ENCODE data around the gene PROX1. TPM values are rescaled to one million over a fixed set of nuclear protein-coding genes. Genes with fewer than 3 reads are reported as not detected.

The PROX1 gene
- total RNA-seq, 1 experiment from 2014 or later: 3.8 TPM

- TF ChIP-seq, protein P1, sequence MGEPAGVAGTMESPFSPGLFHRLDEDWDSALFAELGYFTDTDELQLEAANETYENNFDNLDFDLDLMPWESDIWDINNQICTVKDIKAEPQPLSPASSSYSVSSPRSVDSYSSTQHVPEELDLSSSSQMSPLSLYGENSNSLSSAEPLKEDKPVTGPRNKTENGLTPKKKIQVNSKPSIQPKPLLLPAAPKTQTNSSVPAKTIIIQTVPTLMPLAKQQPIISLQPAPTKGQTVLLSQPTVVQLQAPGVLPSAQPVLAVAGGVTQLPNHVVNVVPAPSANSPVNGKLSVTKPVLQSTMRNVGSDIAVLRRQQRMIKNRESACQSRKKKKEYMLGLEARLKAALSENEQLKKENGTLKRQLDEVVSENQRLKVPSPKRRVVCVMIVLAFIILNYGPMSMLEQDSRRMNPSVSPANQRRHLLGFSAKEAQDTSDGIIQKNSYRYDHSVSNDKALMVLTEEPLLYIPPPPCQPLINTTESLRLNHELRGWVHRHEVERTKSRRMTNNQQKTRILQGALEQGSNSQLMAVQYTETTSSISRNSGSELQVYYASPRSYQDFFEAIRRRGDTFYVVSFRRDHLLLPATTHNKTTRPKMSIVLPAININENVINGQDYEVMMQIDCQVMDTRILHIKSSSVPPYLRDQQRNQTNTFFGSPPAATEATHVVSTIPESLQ (CRISPR knock-in tag; IDR thresholded peaks at IDR 0.05): no peak
These were observed 22.4 kb downstream of the PROX1 start (continued) for GRCh38 chr1:214010197-214010573.

GRCh38 chr1:214010717-214011116 is 22.9 kb downstream of the PROX1 start:
- no peak for TF ChIP-seq SOX15 (CRISPR knock-in tag; IDR thresholded peaks at IDR 0.05)
- no peak for TF ChIP-seq ZNF138 (CRISPR knock-in tag; conservative IDR thresholded peaks at IDR 0.05)
- TF ChIP-seq HMGA2 (CRISPR knock-in tag; IDR thresholded peaks at IDR 0.05): no peak
- TF ChIP-seq PRRX2 (CRISPR knock-in tag; IDR thresholded peaks at IDR 0.05): no peak
- no peak for TF ChIP-seq CREM (CRISPR knock-in tag; IDR thresholded peaks at IDR 0.05)
- no peak for TF ChIP-seq NFATC4 (CRISPR knock-in tag; IDR thresholded peaks at IDR 0.05)
- Mint-ChIP-seq H3K9me3 (no peaks in the 10 kb centered on the region), H3K4me3 (no peak overlapping the region), H3K4me1 (peaks cover 14% of the 10 kb centered on the region), H3K36me3 (no peaks in the 10 kb centered on the region), H3K27ac (no peak overlapping the region), H3K27me3 (ENCODE audit: low read depth) (no peaks in the 10 kb centered on the region)
- no peak for DNase-seq (ENCODE audit: low spot score)
- POLR2A ChIA-PET: no interaction called here
- no peak for ATAC-seq
- CTCF ChIA-PET: no interaction called here

DNA sequence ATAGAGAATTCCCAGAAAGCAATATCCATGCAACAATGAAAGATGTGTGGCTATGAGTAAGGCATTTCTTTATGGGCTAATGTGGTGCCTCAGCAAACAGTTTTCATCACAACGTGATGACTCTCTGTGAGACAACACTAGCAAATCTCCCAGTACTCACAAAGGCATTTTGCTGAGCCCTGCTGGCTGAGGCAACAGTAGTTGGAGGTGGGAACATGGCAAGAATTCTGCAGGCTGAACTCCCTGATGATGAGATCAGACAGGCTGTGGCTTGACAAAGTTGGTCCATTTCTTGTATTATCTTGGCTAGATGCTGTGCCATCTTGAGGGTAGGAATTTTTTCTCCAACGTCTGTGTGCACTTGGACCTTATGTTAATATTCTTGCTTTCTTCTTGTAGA is 24.6 kb downstream of the PROX1 start:
- ATAC-seq (no peak), DNase-seq (ENCODE audit: low spot score) (no peak)
- POLR2A ChIA-PET: no interaction called here
- Mint-ChIP-seq H3K27ac (no peak overlapping the region), H3K36me3 (no peaks in the 10 kb centered on the region), H3K9me3 (no peaks in the 10 kb centered on the region), H3K27me3 (ENCODE audit: low read depth) (no peaks in the 10 kb centered on the region), H3K4me1 (peaks cover 30% of the 10 kb centered on the region), H3K4me3 (no peak overlapping the region)
- CTCF ChIA-PET: no interaction called here
- TF ChIP-seq GABPB1 (CRISPR knock-in tag; IDR thresholded peaks at IDR 0.05) (no peak), KAT7 (CRISPR knock-in tag; IDR thresholded peaks at IDR 0.05; ENCODE audit: borderline replicate concordance) (no peak), JAZF1 (CRISPR knock-in tag; IDR thresholded peaks at IDR 0.05) (no peak), ETV6 (CRISPR knock-in tag; IDR thresholded peaks at IDR 0.05) (no peak), MLX (CRISPR knock-in tag; IDR thresholded peaks at IDR 0.05) (no peak), ZNF138 (CRISPR knock-in tag; conservative IDR thresholded peaks at IDR 0.05) (no peak), GRHL2 (CRISPR knock-in tag; IDR thresholded peaks at IDR 0.05; ENCODE audit: insufficient replicate concordance, severe bottlenecking) (no peak), SMAD3 (CRISPR knock-in tag; IDR thresholded peaks at IDR 0.05; ENCODE audit: borderline replicate concordance) (no peak), ZNF671 (CRISPR knock-in tag; IDR thresholded peaks at IDR 0.05) (no peak), SOX15 (CRISPR knock-in tag; IDR thresholded peaks at IDR 0.05) (no peak), MAX (CRISPR knock-in tag; IDR thresholded peaks at IDR 0.05) (no peak), SP1 (CRISPR knock-in tag; conservative IDR thresholded peaks at IDR 0.05) (no peak), NFE2L1 (CRISPR knock-in tag; IDR thresholded peaks at IDR 0.05) (no peak), TEAD1 (CRISPR knock-in tag; IDR thresholded peaks at IDR 0.05) (no peak)
- TF ChIP-seq, protein P2, sequence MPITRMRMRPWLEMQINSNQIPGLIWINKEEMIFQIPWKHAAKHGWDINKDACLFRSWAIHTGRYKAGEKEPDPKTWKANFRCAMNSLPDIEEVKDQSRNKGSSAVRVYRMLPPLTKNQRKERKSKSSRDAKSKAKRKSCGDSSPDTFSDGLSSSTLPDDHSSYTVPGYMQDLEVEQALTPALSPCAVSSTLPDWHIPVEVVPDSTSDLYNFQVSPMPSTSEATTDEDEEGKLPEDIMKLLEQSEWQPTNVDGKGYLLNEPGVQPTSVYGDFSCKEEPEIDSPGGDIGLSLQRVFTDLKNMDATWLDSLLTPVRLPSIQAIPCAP (CRISPR knock-in tag; IDR thresholded peaks at IDR 0.05): no peak
- TF ChIP-seq, protein P3, sequence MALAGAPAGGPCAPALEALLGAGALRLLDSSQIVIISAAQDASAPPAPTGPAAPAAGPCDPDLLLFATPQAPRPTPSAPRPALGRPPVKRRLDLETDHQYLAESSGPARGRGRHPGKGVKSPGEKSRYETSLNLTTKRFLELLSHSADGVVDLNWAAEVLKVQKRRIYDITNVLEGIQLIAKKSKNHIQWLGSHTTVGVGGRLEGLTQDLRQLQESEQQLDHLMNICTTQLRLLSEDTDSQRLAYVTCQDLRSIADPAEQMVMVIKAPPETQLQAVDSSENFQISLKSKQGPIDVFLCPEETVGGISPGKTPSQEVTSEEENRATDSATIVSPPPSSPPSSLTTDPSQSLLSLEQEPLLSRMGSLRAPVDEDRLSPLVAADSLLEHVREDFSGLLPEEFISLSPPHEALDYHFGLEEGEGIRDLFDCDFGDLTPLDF (CRISPR knock-in tag; IDR thresholded peaks at IDR 0.05): no peak
- TF ChIP-seq, protein P4, sequence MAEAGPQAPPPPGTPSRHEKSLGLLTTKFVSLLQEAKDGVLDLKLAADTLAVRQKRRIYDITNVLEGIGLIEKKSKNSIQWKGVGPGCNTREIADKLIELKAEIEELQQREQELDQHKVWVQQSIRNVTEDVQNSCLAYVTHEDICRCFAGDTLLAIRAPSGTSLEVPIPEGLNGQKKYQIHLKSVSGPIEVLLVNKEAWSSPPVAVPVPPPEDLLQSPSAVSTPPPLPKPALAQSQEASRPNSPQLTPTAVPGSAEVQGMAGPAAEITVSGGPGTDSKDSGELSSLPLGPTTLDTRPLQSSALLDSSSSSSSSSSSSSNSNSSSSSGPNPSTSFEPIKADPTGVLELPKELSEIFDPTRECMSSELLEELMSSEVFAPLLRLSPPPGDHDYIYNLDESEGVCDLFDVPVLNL (CRISPR knock-in tag; IDR thresholded peaks at IDR 0.05; ENCODE audit: borderline replicate concordance, low read depth): no peak
- TF ChIP-seq, protein P5, sequence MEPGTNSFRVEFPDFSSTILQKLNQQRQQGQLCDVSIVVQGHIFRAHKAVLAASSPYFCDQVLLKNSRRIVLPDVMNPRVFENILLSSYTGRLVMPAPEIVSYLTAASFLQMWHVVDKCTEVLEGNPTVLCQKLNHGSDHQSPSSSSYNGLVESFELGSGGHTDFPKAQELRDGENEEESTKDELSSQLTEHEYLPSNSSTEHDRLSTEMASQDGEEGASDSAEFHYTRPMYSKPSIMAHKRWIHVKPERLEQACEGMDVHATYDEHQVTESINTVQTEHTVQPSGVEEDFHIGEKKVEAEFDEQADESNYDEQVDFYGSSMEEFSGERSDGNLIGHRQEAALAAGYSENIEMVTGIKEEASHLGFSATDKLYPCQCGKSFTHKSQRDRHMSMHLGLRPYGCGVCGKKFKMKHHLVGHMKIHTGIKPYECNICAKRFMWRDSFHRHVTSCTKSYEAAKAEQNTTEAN (CRISPR knock-in tag; IDR thresholded peaks at IDR 0.05): no peak
- TF ChIP-seq, protein P6, sequence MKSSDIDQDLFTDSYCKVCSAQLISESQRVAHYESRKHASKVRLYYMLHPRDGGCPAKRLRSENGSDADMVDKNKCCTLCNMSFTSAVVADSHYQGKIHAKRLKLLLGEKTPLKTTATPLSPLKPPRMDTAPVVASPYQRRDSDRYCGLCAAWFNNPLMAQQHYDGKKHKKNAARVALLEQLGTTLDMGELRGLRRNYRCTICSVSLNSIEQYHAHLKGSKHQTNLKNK (CRISPR knock-in tag; IDR thresholded peaks at IDR 0.05): no peak

Data from WTC11 (cell line).